GM03348 (cell line): Measurements from ENCODE around the gene DDAH1.

ENCODE experiments used
- DNase-seq: peaks from one replicate; pipeline ENCODE4 v3.0.0; 2012; ENCODE audit warnings: low spot score

Gene DDAH1

GRCh38 chr1:85328713-85329397 lies 136.1 kb downstream of the DDAH1 start:
- peak; percentile 79 for DNase-seq

DNA sequence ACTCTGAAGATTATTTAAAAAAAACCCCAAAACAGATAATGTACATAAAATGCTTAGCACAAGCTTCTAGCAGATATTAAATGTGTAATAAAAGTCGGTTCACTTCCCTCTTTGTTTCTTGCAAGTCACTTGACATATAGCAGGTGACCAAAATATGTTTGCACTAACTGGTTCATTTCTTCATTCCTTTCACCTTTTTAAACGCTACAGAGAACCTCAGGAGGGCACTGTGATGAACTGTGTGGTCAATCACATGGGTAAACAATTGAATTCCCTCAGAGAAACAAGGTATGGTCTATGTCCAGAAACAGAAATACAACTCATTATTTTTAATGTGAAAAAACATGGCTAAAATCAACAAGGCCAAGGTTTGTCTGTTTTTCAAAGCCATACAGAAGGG lies 137.2 kb downstream of the DDAH1 start:
- DNase-seq = no peak

GRCh38 chr1:85326851-85327250 lies 138.1 kb downstream of the DDAH1 start:
- no peak for DNase-seq

DNA sequence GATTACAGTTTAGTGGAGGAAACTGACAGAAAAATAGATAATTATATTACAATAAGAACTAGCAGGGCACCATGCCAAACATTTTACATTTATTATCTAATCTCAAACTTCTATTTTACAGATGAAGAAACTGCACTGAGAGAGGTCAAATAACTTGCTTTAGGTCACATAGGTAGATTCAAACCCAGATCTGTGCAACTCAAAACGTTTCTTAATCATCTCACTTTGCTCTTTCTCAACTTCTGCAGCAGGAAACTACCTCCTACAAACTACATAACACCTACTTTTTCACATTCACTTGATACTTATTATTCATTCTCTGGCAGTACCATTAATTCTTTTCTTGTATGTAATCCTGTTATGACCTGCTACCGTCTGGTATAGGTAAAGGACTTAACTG lies 138.6 kb downstream of the DDAH1 start:
- DNase-seq = no peak

DNA sequence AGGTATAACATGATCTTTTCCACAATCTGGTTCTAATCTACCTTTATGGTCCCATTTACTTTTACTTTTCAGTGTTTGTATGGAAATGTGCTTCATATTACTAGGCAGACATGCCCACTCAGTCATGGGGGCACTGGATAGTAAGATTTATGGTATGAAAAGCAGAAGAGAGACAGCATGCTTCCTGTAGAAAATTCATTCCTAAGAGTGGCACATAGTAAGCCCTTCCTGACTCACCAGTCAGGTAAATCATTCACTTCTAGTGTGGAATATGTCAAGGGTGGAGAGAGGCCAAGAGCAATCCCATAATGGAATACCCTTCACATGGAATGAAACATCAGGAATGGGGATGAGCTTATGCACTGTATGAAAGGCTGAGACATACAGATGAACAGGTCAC lies 139.0 kb downstream of the DDAH1 start:
- DNase-seq = no peak

- DNase-seq = no peak
Measured at GRCh38 chr1:85323770-85324169, 141.2 kb downstream of the DDAH1 start.

DNA sequence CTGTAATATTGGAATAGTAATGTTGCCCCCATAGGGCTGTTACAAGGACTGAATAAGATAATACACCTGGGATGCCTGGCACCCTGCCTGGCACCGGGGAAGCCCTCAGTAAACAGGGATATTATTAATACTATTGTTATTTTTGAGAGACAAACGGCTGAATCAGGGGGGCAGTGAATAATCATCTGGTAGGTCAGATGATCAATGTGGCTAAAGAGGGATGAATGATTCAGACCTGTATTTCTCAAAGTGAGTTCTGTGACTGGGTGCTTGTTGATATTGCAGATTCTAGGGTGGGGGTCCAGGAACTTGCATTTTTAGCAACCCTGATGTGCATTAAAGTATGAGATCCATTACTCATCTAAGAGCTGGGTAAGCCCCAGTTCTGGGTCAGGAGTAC lies 142.3 kb downstream of the DDAH1 start:
- DNase-seq = no peak

DNA sequence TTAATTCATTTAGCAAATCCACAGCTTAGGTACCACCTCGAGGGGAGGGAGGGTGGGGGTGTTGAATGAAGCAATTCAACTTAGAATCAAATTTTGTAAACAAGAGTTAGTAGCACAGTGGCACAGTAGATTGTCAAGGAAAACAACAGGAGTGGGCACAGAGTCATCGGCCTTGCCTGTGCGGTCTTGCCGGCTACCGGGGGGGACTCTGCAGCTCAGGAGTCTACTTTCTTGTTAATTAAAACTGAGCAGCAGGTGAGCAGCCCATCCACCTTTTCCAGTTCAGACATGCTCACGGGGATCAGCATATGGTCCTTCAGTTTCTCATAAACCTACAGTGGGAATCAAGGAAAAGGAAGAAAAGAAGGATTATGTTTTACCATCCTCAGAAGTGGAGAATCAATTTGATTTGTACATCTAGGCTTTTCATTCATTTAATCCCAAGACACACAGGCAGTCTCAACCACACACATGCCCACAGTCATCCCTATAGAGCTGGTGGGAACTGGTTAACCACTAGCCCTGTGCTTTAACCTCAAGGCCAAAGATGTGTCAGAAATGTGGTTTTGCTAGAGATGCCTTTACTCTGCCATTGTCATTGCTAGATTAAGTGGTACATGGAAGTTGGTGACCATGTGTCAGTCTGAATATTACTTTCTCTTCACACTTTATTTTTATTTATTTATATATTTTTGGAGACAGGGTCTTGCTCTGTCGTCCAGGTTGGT lies 143.6 kb downstream of the DDAH1 start:
- DNase-seq = no peak

DNA sequence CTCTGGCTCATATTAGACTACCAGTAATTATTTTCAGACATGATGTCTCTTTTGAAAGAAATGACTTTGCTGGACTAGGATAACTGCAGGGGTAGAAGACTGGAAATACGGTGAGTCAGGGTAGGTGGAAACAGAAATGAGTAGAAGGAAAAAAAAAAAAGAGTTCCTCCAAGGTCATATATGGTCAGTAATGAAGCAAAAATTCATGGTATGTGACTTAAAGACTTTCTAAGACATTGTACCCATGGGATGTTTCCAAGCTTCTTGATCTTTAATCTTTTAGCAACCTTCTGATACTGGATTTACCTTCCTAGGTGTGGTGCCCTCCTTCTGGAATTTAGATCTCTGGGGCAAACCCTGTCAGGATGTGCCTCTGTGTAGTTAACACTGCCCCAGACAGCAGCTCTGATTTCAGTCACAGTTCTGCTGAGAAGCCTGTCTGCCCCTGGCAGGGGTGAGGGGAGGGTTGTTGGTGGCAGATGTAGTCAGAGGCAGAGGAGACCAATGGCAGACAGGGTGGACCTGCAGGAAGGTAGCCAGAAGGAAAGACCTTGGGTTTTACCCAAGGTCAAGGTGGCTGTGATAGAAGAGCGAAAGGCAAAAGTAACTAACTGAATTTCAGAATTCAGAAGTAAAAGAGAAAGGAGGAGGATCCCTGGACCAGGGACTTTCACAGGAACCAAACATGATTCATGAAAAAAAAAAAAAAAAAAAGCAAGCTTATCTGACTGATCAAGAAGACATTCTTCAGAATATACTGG lies 144.4 kb downstream of the DDAH1 start:
- DNase-seq = no peak

- no peak for DNase-seq
Measured at GRCh38 chr1:85319931-85320330, 145.0 kb downstream of the DDAH1 start.

DNA sequence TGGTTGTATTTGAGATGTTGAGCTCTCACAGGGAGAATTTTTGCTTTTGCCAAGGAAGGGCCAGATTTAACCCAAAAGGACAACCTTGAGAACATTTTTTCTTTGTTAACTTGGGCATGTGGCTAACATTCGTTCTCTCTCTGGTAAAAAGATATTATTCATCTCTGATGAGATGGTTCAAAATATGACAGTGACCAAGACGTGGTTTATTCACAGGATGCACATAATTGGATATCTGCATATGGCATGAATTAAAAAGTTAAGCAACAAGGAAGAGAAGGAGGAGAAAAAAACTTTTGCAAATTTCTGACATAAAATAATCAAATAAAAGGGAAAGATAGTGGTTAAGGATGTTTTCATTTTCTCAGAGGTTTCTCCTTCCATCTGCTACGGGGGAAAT lies 145.5 kb downstream of the DDAH1 start:
- DNase-seq = no peak

DNA sequence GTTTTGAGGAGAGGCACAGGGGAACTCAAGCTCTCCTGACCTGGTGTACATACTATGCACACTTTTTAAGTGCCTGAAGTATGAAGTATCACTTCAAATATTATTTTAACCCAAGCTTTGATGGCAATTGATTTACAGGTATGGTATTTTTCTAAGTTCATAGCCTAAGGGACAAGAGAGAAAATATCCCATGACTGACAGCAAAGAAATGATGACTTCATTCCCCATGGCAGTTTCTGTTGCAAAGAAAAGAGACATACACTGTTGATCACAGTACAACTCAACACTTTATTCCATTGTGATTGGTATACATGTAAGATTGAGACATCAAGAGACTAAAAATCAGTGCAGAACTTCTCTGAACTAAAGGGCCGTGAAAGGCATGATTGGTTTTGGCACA lies 146.7 kb downstream of the DDAH1 start:
- DNase-seq = no peak

DNA sequence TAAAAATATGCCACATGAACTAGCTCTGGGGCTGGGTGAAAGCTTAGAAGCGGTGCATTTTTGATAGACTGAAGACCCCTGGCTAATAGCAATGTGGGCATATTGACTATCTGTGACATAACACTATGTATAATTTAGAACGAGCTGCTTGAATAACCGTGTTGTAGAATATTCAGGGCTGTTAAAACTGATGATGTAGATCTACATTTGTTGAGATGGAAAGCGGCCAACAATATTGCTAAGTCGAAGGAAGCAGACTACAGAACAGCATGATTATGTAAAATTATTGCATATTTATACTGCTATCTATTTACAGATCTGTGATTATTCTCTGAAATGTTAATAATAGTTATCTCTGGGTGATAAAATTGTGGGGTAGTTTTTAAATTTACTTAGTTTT lies 147.4 kb downstream of the DDAH1 start:
- DNase-seq = no peak

DNA sequence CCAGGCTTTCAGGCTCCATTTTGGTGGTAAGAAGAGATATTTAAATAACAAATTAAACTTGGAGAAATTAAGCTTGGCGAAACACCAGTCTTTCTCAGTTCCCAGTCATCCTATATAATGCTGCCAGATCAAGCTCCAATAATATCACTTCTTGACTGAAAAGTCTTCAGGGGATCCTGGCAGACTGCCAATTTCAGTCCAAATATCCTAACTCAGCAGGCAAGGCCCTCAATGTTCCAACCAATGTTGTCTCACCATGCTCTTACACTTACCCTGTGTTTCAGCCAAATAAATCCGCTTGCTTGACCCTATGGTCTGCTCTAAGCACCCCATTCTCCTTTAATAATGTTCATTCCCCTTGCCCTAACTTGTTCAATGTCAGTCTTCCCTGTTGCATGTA lies 148.6 kb downstream of the DDAH1 start:
- DNase-seq = no peak

- no peak for DNase-seq
Measured at GRCh38 chr1:85315789-85316188, 149.2 kb downstream of the DDAH1 start.

GRCh38 chr1:85314726-85315125 lies 150.2 kb downstream of the DDAH1 start:
- peak; percentile 28 for DNase-seq

GRCh38 chr1:85313888-85314696 lies 150.9 kb downstream of the DDAH1 start:
- DNase-seq = peak; percentile 82

DNA sequence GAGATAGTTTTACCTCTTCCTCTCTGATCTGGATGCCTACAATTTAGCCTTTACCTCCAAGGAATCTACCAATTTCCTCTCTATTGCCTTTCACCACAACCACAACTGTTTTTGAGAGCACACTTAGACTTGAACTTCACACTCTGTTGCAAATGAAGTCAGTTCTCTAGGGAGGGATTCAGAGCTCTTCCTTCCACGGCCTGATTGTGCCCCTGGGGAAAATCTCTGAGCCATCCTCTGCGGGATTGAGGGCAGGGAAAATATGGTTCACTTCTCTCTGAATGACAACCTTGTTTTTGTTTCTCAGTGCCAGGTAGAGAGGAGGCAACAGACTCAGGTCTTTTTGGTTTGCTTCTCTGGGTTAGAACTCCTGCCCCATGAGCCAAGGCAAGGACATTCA lies 153.1 kb downstream of the DDAH1 start:
- no peak for DNase-seq

DNA sequence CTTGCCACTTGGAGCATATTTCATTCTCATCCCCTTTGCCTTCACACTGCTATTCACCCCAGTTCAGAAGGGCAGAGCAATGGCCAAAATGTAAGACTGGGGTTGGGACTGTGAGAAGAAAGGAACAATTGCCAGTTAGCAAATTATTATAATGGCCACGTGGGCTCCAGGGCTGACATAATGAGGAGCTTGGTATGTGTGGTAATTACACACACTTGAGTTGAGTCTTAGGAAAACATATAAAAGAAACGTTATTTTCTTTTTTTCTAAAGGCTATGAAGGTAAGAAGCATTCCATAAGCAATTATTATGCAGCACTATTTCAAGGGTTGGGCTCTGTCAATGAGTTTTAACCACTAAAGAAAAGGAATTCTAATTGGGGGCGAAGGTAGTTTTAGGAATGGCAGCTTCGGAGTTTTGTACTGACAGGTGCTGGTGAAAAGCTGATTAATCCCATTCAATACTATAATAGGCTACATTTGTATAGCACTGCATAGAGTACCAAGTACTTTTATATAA lies 156.1 kb downstream of the DDAH1 start:
- no peak for DNase-seq

GRCh38 chr1:85307987-85308832 lies 156.7 kb downstream of the DDAH1 start:
- peak; percentile 85 for DNase-seq

DNA sequence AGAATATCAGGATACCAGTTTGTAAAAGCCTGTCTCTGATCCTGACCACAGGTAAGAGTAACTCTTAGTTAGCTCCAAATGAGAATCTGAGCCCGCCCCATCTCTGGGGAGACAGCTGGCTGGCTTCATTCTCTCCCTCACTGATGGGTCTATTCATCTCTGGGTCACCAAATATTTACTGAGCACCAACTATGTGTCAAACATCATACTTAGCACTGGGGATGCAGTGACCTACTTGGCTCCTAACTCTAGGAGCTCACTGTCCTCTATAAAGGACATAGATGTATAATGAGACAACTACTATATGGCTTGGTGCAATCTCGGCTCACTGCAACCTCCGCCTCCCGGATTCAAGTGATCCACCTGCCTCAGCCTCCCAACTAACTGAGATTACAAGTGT lies 158.7 kb downstream of the DDAH1 start:
- DNase-seq = no peak
